HEK293 (cell line): ENCODE data around the gene DSCAM.

ENCODE experiments used
- CTCF ChIP-seq: fragments of 450-650 bp; formaldehyde crosslinking; IDR thresholded peaks from 2 replicates; pipeline ENCODE4 v1.5.1; 2016; ENCODE audit warnings: missing biosample characterization, missing genetic modification characterization
- REPIN1 ChIP-seq: fragments of 450-650 bp; formaldehyde crosslinking; IDR thresholded peaks from 2 replicates; pipeline ENCODE4 v1.5.1; 2017; ENCODE audit warnings: missing biosample characterization, missing genetic modification characterization, low read depth
- ZNF157 ChIP-seq: fragments of 450-650 bp; formaldehyde crosslinking; IDR thresholded peaks from 2 replicates; pipeline ENCODE4 v1.5.1; 2016; ENCODE audit warnings: missing biosample characterization, missing genetic modification characterization
- TF ChIP-seq, protein P1 (sequence below): fragments of 450-650 bp; formaldehyde crosslinking; IDR thresholded peaks from 2 replicates; pipeline ENCODE4 v1.5.1; 2017; ENCODE audit warnings: missing biosample characterization, missing genetic modification characterization

GRCh38 chr21:40562242-40563002, 284.5 kb downstream of the DSCAM start:
- no peak for TF ChIP-seq CTCF (tag by site-specific recombination)
- TF ChIP-seq REPIN1 (tag by site-specific recombination): no peak
- TF ChIP-seq ZNF157 (tag by site-specific recombination): no peak
- TF ChIP-seq, protein P1, sequence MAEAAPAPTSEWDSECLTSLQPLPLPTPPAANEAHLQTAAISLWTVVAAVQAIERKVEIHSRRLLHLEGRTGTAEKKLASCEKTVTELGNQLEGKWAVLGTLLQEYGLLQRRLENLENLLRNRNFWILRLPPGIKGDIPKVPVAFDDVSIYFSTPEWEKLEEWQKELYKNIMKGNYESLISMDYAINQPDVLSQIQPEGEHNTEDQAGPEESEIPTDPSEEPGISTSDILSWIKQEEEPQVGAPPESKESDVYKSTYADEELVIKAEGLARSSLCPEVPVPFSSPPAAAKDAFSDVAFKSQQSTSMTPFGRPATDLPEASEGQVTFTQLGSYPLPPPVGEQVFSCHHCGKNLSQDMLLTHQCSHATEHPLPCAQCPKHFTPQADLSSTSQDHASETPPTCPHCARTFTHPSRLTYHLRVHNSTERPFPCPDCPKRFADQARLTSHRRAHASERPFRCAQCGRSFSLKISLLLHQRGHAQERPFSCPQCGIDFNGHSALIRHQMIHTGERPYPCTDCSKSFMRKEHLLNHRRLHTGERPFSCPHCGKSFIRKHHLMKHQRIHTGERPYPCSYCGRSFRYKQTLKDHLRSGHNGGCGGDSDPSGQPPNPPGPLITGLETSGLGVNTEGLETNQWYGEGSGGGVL: no peak
